Subcutaneous abdominal adipose tissue (tissue), 5 donors: ENCODE data around the gene MYL11.
"Not testable (repeated sequence)": the region's sequence is repeated elsewhere in the genome, so short reads cannot be mapped to it uniquely, and the experiment has no call there.

Experiments
- H3K27ac ChIP-seq: one replicate; pipeline ENCODE4 v1.7.0; 2013; ENCODE audit warnings: low read depth, mild to moderate bottlenecking, inconsistent platforms, low read length, moderate library complexity
- H3K27me3 ChIP-seq, 5 donors: one replicate each; pipeline ENCODE4 v1.7.0; 2013; ENCODE audit warnings: low read length in 5 of 5, inconsistent platforms in 1 of 5; ENCODE audit not compliant: control insufficient read depth in 5 of 5, insufficient read depth in 4 of 5
- H3K36me3 ChIP-seq, 5 donors: one replicate each; pipeline ENCODE4 v1.7.0; 2013; ENCODE audit warnings: low read length in 5 of 5; ENCODE audit not compliant: control insufficient read depth in 5 of 5, insufficient read depth in 5 of 5
- H3K4me1 ChIP-seq, 5 donors: one replicate each; pipeline ENCODE4 v1.7.0; 2013; ENCODE audit warnings: low read length in 5 of 5, mild to moderate bottlenecking in 3 of 5, moderate library complexity in 1 of 5; ENCODE audit not compliant: control insufficient read depth in 5 of 5, insufficient read depth in 5 of 5
- H3K4me3 ChIP-seq, 5 donors: one replicate each; pipeline ENCODE4 v1.7.0; 2013; ENCODE audit warnings: low read length in 5 of 5, low read depth in 1 of 5
- H3K9ac ChIP-seq, 5 donors: one replicate each; pipeline ENCODE4 v1.7.0; 2013; ENCODE audit warnings: low read length in 5 of 5, mild to moderate bottlenecking in 4 of 5, moderate library complexity in 3 of 5
- H3K9me3 ChIP-seq, 5 donors: one replicate each; pipeline ENCODE4 v1.7.0; 2013; ENCODE audit warnings: low read length in 5 of 5; ENCODE audit not compliant: control insufficient read depth in 5 of 5
- donor health status: healthy.
- donor health status: healthy.
- donor health status: healthy.
- donor health status: healthy.
- donor health status: healthy.

The MYL11 gene

DNA sequence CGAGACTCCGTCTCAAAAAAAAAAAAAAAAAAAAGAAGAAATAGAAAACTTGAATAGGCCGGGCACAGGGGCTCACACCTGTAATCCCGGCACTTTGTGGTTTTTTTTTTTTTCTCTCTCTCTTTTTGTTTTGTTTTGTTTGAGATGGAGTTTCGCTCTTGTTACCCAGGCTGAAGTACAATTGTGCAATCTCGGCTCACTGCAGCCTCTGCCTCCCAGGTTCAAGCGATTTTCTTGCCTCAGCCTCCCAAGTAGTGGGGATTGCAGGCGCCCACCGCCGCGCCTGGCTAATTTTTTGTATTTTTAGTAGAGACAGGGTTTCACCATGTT lies 31.1 kb upstream of the MYL11 start:
- H3K4me1 ChIP-seq, H3K27ac ChIP-seq, H3K4me3 ChIP-seq, H3K36me3 ChIP-seq, H3K9me3 ChIP-seq, H3K27me3 ChIP-seq, H3K9ac ChIP-seq: not testable (repeated sequence)

- Histone ChIP-seq H3K4me1 (peaks cover 0 to 3% (median under 1%) of the 10 kb centered on the region in 5 donors), H3K9me3 (no peaks in the 10 kb centered on the region), H3K27ac (no peak overlapping the region), H3K4me3 (no peak overlapping the region), H3K9ac (no peak overlapping the region), H3K27me3 (no peaks in the 10 kb centered on the region), H3K36me3 (peaks cover 0 to 13% (median 12%) of the 10 kb centered on the region in 5 donors)
These were observed 28.3 kb upstream of the MYL11 start for GRCh38 chr16:30346286-30346685.

DNA sequence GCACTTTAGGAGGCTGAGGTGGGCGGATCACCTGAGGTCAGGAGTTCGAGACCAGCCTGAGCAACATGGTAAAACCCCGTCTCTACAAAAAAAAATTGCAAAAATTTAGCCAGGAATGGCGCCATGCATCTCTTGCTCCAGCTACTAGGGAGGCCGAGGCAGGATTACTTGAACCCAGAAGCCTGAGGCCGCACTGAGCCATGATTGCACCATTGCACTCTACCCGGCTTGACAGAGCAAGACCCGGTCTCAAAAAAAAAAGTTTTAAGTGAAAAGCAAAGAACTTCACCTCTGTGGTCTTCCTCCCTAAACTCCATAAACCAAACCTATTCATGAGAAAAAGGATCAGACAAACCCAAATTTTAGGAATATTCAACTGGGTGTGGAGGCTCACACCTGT lies 26.5 kb upstream of the MYL11 start:
- Histone ChIP-seq H3K36me3 (peaks cover 0 to 31% (median 26%) of the 10 kb centered on the region in 5 donors), H3K4me3 (no peak overlapping the region), H3K27me3 (peaks cover 0 to 4% (median 0%) of the 10 kb centered on the region in 5 donors), H3K4me1 (peaks cover 7 to 21% (median 19%) of the 10 kb centered on the region in 5 donors), H3K27ac (no peak overlapping the region), H3K9me3 (no peaks in the 10 kb centered on the region), H3K9ac (no peak overlapping the region)

GRCh38 chr16:30348929-30349328 lies 25.7 kb upstream of the MYL11 start:
- no peaks in the 10 kb centered on the region for H3K9me3 ChIP-seq
- no peak overlapping the region for H3K4me3 ChIP-seq
- H3K9ac ChIP-seq = no peak overlapping the region
- peaks cover 0 to 39% (median 31%) of the 10 kb centered on the region in 5 donors for H3K36me3 ChIP-seq
- H3K27me3 ChIP-seq = peaks cover 0 to 4% (median 0%) of the 10 kb centered on the region in 5 donors
- H3K27ac ChIP-seq = no peak overlapping the region
- peaks cover 7 to 28% (median 26%) of the 10 kb centered on the region in 5 donors for H3K4me1 ChIP-seq

DNA sequence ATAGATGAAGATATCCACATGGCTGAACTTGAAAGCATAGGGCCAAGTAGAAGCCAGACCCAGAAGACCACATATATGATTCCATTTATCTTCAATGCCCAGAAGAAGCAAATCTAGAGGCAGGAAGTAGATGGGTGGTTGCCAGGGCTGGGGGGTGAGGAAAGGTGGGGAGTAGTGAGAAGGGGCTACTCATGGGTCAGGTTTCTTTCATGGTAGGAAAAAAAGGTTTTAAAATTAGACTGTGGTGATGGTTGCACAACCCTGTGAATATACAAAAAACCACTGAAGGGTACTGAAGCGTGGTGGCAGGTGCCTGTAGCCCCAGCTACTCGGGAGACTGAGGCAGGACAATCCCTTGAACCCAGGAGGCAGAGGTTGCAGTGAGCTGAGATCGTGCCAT lies 24.9 kb upstream of the MYL11 start:
- H3K9ac ChIP-seq = no peak overlapping the region
- H3K9me3 ChIP-seq = no peaks in the 10 kb centered on the region
- no peak overlapping the region for H3K27ac ChIP-seq
- H3K4me1 ChIP-seq = peaks cover 10 to 36% (median 33%) of the 10 kb centered on the region in 5 donors
- peaks cover 0 to 4% (median 0%) of the 10 kb centered on the region in 5 donors for H3K27me3 ChIP-seq
- peaks cover 0 to 40% (median 31%) of the 10 kb centered on the region in 5 donors for H3K36me3 ChIP-seq
- no peak overlapping the region for H3K4me3 ChIP-seq

- no peak overlapping the region for H3K27ac ChIP-seq
- H3K27me3 ChIP-seq = peaks cover 0 to 6% (median 0%) of the 10 kb centered on the region in 5 donors
- no peak overlapping the region for H3K4me3 ChIP-seq
- H3K36me3 ChIP-seq = peaks cover 0 to 40% (median 31%) of the 10 kb centered on the region in 5 donors
- peaks cover 11 to 40% (median 35%) of the 10 kb centered on the region in 5 donors for H3K4me1 ChIP-seq
- H3K9me3 ChIP-seq = no peaks in the 10 kb centered on the region
- no peak overlapping the region for H3K9ac ChIP-seq
These were observed 24.3 kb upstream of the MYL11 start for GRCh38 chr16:30350134-30350871.

DNA sequence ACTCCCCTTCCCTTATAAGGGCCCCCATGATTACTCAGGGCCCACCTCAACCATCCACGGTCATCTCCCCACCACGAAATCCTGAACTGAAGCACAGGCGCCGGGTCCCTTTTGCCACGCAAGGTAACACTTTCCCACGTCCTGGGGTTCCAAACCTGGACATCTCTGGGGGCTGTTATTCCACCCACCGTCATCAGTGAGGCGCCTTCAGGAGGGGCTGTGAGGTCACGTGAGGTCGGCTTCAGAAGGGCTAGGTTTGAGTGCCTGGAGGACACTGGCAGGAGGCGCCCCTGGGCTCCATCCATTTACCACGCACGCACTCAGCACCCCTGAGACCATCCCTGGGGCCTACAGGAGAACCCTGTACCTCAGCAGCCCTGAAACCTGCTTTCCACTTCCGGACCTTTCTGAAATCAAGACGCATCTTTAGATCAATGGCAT lies 23.6 kb upstream of the MYL11 start:
- no peak overlapping the region for H3K27ac ChIP-seq
- H3K4me3 ChIP-seq = no peak overlapping the region
- peaks cover 14 to 47% (median 41%) of the 10 kb centered on the region in 5 donors for H3K4me1 ChIP-seq
- H3K27me3 ChIP-seq = peaks cover 0 to 8% (median 0%) of the 10 kb centered on the region in 5 donors
- peaks cover 0 to 40% (median 31%) of the 10 kb centered on the region in 5 donors for H3K36me3 ChIP-seq
- no peak overlapping the region for H3K9ac ChIP-seq
- H3K9me3 ChIP-seq = no peaks in the 10 kb centered on the region

DNA sequence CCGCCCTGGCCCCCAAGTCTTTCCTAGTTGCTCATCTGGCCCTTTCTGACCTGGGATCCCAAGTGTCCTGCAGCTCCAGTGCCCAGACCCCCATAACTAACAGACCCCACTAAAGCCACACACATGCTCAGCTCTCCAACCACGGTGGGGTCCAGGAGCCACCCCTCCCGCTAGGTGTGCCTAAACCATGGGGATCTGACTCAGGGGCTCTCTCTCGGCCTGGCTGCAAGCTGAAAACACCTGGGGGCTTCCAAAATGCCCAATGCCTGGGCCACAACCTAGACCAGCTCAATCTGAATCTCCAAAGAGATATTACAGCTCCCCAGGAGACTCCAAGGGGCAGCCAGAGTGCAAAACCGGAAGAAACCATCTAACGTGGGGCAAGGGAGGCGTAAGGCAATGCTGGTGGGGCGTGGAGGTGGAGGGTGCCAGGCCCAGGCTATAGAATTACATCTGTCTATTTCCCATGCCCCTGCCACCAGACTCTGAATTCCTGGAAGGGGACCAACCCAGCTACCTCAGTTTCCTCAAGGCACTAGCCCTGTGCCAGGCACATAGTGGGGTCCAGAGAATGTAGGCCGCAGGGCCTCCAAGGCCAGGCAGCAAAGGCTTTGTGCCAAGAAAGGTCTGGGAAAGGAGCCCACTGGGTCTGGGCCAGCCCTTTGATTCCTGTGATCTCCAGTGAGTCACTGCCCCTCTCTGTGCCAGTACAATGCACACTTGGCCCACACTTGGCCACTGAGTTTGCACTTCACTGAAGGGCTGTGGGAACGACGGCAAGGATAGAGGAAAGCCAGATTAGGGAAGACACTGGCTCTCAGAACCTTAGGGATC lies 22.8 kb upstream of the MYL11 start:
- Histone ChIP-seq H3K36me3 (peaks cover 0 to 43% (median 31%) of the 10 kb centered on the region in 5 donors), H3K27me3 (peaks cover 0 to 8% (median 0%) of the 10 kb centered on the region in 5 donors), H3K27ac (peak overlapping the region; percentile 97), H3K4me3 (no peak overlapping the region), H3K9me3 (no peaks in the 10 kb centered on the region), H3K9ac (peak overlapping the region; percentile 26 to 68 (median 37)), H3K4me1 (peaks cover 14 to 55% (median 48%) of the 10 kb centered on the region in 5 donors)

DNA sequence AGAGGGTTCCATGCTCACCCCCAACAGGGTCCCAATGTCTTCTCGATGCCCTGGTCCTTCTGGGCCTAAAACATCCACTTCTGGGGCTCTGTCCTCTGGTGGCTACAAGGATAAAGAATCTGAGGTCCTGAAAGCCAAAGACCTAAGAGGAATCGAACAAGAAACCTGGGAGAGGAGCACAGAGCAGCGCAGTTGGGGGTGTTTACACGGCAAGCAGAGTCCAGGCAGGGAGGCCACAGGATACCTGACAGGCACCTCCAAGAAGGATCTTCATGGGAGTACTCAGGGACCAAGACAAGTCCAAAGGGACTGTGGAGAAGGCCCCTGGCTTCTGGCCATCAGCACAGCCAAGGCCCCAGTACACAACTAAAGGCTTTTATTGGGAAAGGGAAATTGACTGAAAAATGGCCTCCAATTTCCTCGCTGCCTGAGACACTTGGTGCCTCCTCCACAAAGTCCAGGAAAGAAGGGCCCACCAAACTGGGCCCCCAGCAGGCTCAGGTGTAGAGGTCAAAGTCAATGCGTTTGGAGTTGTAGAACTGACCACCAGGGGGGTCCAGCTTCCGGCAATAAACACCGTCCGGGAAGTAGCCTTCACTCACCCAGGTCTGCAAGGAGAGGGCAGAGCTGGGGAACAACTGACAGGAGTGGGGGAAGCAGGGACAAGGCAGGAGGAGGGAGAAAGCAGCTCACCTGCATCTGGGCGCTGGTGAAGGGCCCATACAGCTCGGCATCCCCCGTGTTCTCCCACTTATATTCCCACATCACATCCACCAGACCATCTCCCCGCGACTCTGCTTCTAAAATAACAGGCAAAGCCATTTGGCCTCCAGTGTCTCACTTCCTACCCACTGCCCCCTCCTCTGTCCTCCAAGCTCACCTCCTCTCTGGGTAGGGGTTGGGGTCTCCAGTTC lies 21.9 kb upstream of the MYL11 start:
- Histone ChIP-seq H3K9ac (peak overlapping the region in 2 of 5 donors; percentile 48 to 68), H3K27me3 (peaks cover 0 to 8% (median 0%) of the 10 kb centered on the region in 5 donors), H3K36me3 (peaks cover 0 to 52% (median 38%) of the 10 kb centered on the region in 5 donors), H3K4me1 (peaks cover 14 to 62% (median 51%) of the 10 kb centered on the region in 5 donors), H3K9me3 (no peaks in the 10 kb centered on the region), H3K27ac (peak overlapping the region; percentile 97), H3K4me3 (no peak overlapping the region)
